ENCODE data around the gene ATG9B.

DNA sequence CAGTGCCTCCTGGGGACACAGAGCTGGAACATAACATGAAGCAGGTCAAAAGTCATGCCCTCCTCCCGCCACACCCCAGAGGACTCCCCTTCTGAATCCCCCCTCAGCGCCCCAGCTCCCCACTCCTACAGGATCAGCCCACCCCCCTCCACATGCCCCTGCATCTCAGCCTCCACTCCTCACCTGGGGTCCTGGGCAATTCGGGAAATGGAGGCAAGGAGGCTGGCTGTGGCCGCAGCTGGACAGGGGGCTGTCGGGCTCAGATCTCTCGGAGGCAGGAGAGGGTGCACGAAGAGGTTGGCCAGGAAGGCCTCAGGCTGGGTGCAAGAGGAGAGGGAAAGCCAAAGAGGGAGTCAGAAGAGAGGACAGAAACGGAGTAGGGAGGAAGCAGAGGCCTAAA is 7.8 kb downstream of the ATG9B start:
- TF ChIP-seq BCL3 (CRISPR knock-in tag; IDR thresholded peaks at IDR 0.05) = no peak
- TF ChIP-seq ZNF253 (CRISPR knock-in tag; IDR thresholded peaks at IDR 0.05; ENCODE audit: borderline replicate concordance) = no peak
- no peak for TF ChIP-seq ZC3H4 (CRISPR knock-in tag; IDR thresholded peaks at IDR 0.05; ENCODE audit: borderline replicate concordance)
- no peak for TF ChIP-seq HCFC1 (IDR thresholded peaks at IDR 0.05; ENCODE audit: low read depth, low read length)
- no peak for TF ChIP-seq POLR2A (IDR thresholded peaks at IDR 0.05; ENCODE audit: insufficient read depth in 1 of 2, low read depth in 2 of 2, low read length in 2 of 2)
